AG10803 (cell line): ENCODE results near the gene ARL13A.

Source experiments
- DNase-seq: peaks from one replicate; pipeline ENCODE4 v3.0.0; 2010; ENCODE audit warnings: low read depth
- H3K4me3 ChIP-seq: 2 replicates; pipeline ENCODE4 v1.5.1; 2011; ENCODE audit warnings: mild to moderate bottlenecking, low read length, control low read depth
- CTCF ChIP-seq: conservative IDR thresholded peaks from 2 replicates; pipeline ENCODE4 v1.5.1; 2011; ENCODE audit warnings: mild to moderate bottlenecking, low read length, control low read depth, inconsistent platforms

The ARL13A gene

GRCh38 chrX:100935767-100936166 is 33.7 kb upstream of the ARL13A start:
- no peak for TF ChIP-seq CTCF
- H3K4me3 ChIP-seq: no peak overlapping the region
- DNase-seq: no peak

GRCh38 chrX:100939333-100939732 is 30.2 kb upstream of the ARL13A start:
- TF ChIP-seq CTCF: no peak
- DNase-seq: no peak
- no peak overlapping the region for H3K4me3 ChIP-seq

DNA sequence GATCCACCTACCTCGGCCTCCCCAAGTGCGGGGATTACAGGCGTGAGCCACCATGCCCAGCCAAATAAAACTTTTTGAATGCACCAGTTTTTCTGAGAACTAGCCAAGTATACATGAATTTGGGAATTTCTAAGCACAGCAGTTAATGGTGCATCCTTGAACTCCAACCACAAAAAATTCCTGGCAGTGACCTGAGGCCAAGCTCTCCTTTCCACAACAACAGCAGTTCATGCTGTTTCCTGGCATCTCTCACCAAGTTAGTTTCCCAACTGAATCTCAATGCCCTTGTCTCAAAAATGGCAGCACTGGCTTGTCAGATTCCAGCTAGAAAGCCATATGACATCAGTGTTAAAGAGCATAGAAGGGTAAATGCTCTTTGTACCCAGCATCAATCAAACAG is 24.9 kb upstream of the ARL13A start:
- no peak for TF ChIP-seq CTCF

DNA sequence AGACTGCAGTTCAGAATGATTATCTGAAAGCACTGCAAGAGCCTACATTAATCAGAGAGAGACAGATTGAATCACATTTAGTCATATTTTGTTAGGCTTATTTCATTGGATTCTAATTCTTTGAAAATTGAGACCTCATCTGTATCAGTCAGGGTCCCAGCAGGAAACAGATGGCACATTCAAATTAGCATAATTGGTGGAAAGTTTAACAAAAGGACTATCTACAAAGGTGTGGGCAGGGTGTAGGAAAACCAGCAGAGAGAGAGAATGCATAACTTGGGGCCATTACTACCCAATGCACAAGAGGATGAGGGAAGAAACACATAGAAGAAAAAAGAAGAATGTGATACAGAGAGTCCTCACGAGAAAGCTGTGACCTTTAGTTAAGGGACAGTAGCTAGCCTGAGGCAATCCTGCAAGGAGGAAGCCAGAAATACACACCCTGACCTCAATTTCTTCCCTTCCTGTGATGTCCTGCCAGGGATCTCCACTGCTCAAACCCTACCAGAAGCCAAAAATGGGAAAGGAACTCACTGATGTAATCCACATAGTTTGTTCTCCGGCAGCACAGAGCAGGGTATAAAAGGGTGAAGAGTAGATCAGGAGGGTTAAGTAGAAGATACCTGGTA is 23.1 kb upstream of the ARL13A start:
- H3K4me3 ChIP-seq: no peak overlapping the region
- no peak for TF ChIP-seq CTCF
- peak; percentile 0 for DNase-seq

More for the DNA sequence above, 24.9 kb upstream of the ARL13A start:
- no peak overlapping the region for H3K4me3 ChIP-seq
- DNase-seq: no peak

- no peak overlapping the region for H3K4me3 ChIP-seq
- TF ChIP-seq CTCF: no peak
- no peak for DNase-seq
Observed at GRCh38 chrX:100948557-100948956, 21.0 kb upstream of the ARL13A start.

DNA sequence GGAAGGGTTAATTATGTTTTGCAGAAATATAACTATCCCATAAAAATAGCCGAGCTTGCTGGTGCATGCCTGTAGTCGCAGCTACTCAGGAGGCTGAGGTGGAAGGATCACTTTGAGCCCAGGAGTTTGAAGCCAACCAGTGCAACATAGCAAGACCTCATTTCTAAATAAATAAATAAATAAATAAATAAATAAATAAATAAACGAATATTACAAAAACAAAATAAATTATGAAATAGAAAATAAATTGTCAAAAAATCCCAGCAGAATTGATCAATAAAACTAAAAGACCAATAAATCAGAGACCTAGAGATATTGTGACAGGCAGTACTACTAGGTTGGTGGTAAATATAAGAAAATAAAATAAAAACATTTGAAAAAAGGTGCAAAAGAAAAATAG is 6.7 kb upstream of the ARL13A start:
- DNase-seq: no peak
- TF ChIP-seq CTCF: no peak
- no peak overlapping the region for H3K4me3 ChIP-seq

GRCh38 chrX:100964362-100964761 is 5.1 kb upstream of the ARL13A start:
- no peak overlapping the region for H3K4me3 ChIP-seq
- DNase-seq: no peak
- no peak for TF ChIP-seq CTCF
